SW480 (cell line): ENCODE measurements around the gene NEDD4L.
"Not testable (repeated sequence)": the region's sequence is repeated elsewhere in the genome, so short reads cannot be mapped to it uniquely, and the experiment has no call there.

Source experiments
- DNase-seq: peaks from one replicate; pipeline ENCODE4 v3.0.0-alpha.2; 2016; ENCODE audit warnings: low spot score

The NEDD4L gene

GRCh38 chr18:58378411-58379379, 334.7 kb downstream of the NEDD4L start:
- DNase-seq = no peak

GRCh38 chr18:58379443-58379842, 335.4 kb downstream of the NEDD4L start:
- no peak for DNase-seq

- DNase-seq = not testable (repeated sequence)
Measured at GRCh38 chr18:58380113-58380512, 336.1 kb downstream of the NEDD4L start.

- no peak for DNase-seq
Measured at GRCh38 chr18:58381676-58382411, 337.8 kb downstream of the NEDD4L start.

- DNase-seq = no peak
Measured at GRCh38 chr18:58382446-58382845, 338.4 kb downstream of the NEDD4L start.

- DNase-seq = no peak
Measured at GRCh38 chr18:58385472-58385871, 341.4 kb downstream of the NEDD4L start.

GRCh38 chr18:58386780-58387179, 342.8 kb downstream of the NEDD4L start:
- no peak for DNase-seq

- no peak for DNase-seq
Measured at GRCh38 chr18:58387716-58388115, 343.7 kb downstream of the NEDD4L start.

GRCh38 chr18:58388736-58389135, 344.7 kb downstream of the NEDD4L start:
- no peak for DNase-seq

GRCh38 chr18:58389745-58390144, 345.7 kb downstream of the NEDD4L start:
- DNase-seq = no peak

- no peak for DNase-seq
Measured at GRCh38 chr18:58390399-58390798, 346.4 kb downstream of the NEDD4L start.

- no peak for DNase-seq
Measured at GRCh38 chr18:58391231-58391825, 347.3 kb downstream of the NEDD4L start.

- no peak for DNase-seq
Measured at GRCh38 chr18:58391932-58392323, 347.9 kb downstream of the NEDD4L start.

- no peak for DNase-seq
Measured at GRCh38 chr18:58392324-58393000, 348.4 kb downstream of the NEDD4L start.

- no peak for DNase-seq
Measured at GRCh38 chr18:58393295-58393694, 349.3 kb downstream of the NEDD4L start.

GRCh38 chr18:58394046-58394445, 350.0 kb downstream of the NEDD4L start:
- DNase-seq = no peak

GRCh38 chr18:58394602-58395425, 350.8 kb downstream of the NEDD4L start:
- no peak for DNase-seq

- DNase-seq = no peak
Measured at GRCh38 chr18:58396144-58396543, 352.1 kb downstream of the NEDD4L start.

- DNase-seq = no peak
Measured at GRCh38 chr18:58396966-58397365, 352.9 kb downstream of the NEDD4L start.

GRCh38 chr18:58397385-58398132, 353.5 kb downstream of the NEDD4L start:
- no peak for DNase-seq
